HG02623 (cell line): ENCODE measurements around the gene PHF21B.

Experiments
- ATAC-seq: cut with Tn5 transposase; IDR thresholded peaks from one replicate; pipeline ENCODE4 v1.9.1; 2021; ENCODE audit warnings: moderate library complexity; ENCODE audit not compliant: unreplicated experiment

Gene PHF21B

DNA sequence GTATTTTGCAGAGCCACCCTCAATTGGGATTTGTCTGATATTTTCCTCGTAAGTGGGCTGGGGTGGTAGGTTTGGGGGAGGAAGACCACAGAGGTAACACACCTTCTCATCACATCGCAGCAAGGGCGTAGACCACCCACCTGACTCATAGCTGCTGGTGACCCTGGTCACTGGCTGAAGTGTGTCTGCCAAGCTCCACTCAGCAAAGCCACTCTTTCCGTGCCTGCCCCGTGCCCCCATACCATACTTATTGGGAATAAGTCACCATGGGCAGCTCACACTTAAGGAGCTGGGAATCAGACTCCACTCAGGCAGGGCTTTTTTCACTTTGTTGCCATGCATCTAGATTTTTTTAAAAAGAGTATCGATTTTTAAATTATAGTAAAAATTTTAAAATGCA, 111.6 kb downstream of the PHF21B start:
- no peak for ATAC-seq

DNA sequence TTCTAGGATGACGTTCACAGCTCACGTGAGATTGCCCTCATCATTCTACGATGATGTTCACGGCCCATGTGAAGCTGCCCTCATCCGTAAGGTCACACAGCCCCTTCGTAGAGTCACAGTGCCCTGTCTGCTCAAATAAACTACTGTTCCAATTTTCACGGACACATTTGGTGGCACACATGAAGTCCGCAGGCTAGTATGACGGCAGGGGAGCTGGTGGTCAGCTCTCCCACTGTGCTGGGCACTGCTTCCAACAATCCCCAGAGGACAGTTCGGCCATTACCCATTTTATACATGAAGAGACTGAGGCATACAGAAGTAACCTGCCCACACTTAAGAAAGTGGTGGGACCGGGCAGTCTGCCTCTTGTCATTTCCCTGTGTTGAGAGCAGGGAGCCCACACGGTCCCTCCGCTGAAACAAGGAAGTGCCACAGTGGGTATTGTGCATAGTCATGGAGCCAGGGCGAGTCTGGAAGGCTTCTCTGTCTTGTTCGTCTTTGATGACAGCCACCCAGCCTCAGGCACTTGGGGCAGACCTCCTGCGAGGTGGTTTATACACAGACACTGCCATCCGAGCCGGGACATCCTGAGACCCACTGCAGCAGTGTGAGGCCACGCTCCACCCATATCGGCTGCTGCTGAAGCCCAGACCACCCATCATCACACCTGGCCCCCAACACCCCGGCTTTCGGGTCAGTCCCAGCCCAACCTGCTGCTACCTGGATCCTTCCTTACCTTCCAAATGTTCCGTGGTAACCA, 114.3 kb downstream of the PHF21B start:
- ATAC-seq = no peak

DNA sequence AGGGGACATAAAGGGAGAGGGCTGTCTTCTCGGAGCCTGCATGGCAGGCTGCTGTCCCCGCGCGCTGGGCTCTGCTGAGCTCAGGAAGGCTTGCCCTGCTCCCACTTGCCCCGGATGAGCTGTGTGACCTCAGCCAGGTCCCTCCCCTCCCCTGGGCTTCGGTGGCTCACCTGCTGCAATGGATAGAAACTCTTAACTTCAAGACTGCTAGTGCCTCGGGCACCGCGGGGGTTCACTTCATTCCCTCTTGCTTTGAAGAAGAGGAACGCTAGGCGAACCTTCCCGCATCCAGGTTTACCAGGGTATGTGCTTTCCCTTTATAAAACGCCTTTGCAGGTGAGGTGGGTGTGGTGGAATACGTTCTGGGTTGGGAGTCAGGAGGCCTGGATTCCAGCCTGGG, 115.0 kb downstream of the PHF21B start:
- no peak for ATAC-seq

DNA sequence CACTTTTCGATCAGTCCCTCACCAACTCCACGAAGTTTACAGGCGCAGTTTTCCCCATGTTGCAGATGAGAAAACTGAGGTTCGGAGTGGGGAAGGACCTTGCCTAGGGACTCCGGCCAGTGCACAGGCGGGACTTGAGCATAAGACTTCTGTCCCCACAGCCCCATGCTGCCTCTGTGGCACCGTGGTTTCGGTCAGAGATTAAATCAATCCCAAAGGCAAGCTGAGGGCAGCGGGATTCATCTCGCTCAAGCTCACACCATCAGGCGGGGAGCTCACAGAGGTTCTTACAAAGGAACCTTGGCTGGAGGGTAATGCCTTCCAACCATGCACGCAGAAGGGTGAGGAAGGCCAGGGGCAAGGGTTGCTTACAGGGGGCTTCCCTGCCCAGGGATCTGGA, 115.5 kb downstream of the PHF21B start:
- ATAC-seq = no peak

DNA sequence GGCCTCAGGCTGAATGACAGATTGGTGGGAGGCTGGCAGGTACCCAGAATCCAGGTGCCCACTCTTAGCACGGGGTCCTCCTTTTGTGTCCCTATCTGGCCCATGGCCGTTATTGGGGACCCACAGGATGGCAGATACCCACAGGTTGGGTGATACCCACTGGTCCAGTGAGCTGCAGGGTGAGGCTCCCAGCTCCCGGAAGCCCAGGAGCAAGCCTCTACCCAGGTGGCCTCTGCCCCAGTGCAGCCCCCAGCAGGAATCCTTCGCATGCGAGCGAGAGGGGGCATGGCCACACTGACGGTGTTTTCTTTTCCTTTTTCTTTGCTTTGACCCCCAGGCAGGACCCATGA, 116.1 kb downstream of the PHF21B start:
- ATAC-seq = no peak

DNA sequence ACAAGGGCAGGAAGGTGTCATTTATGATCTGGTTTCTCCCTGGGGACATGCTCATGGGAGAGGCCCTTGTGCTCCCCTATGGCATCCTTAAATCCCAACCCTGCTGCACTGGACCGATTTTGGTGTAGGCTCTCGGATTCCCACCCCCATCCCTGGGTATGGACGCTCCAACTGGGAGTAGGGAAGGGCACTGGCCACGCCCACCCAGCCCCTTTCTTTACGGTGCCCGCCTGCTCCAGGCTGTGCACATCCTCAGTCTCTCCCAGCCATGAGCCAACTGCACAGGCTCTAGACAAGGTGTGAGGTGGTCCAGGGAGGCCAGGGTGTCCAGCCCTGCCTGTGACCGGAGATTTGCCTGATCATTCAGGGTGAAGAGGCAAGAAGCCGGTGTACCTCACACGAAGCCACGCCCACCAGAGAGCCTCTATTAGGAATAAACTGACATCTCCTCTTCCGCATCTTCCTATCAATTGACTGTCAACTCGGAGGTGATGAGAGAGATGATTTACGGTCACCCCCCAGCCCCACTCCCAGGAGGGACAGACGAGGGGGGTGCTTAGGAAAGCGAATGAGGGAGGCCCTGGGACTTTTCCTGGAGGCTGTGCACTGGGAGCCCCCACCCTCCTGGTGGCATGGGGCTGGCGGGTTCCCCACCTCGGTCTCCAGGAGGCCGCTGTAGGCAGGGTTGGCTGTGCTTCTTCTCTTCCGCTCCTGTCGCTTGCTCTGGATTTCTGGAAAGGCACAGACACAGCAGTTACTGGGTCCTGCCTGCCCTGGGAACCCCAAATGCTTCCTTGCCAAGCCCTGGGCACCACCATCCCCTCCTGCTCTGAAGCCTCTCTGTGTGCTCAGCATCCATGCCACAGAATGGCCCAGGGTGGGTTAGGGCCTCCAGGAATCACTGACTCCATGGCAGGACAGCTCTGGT, 116.7 kb downstream of the PHF21B start:
- ATAC-seq = no peak

DNA sequence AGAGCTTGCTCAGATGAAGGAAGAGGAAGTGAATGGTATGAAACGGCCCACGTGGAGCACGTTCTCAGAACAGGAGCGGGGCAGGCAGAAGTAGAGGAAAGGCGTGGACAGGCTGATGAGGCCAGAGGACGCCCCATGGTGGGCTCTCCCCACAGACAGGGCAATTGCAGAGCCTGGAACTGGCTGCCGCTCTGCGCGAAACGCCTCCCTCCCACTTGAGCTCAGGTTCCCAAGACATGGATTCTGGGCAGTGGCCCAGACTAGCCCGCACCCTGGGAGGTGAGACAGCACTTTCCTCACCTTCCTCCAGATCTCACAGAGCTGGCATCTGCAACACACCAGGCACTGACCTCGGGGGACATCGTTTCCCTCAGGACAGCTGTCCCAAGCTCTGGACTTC, 117.6 kb downstream of the PHF21B start:
- ATAC-seq = no peak

DNA sequence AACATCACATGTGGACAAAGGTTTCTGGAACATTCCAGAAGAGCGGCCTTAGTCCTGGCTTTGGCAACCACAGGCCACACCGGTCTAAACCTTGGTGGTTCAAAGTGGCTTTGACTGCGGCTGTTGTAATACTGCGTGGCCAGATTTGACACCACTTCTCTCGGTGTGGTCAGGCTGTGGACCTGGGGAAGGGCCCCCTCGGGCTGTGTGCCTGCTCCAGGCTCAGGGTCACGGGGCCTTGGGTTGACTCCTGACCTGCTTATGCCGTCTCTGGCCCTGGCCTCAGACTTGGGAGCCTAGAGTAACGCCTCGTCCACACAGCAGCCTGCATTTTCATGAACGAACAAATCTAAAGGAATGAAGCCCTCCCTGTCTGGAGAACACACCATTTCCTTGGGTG, 118.0 kb downstream of the PHF21B start:
- ATAC-seq = no peak

DNA sequence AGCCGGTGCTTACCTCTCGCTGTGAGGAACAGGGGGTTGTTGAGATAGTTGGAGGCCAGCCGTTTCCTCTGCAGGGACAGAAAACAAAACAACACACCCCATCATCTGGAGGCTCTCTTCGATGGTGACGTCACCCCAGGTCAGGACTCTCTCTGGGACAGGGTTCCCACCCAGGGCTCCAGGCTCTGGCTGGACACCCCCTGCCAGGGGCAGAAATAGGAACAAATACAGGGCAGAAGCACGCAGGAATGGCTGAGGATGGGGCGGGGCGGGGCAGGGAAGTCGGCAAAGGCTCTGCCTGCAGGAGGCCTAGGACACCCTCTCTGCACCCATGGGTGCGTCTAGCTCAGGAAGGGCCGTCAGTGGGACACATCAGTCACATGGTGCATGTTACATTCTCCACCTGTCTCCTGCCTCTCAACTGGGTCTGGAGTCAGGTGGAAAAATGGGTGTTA, 118.5 kb downstream of the PHF21B start:
- ATAC-seq = no peak

DNA sequence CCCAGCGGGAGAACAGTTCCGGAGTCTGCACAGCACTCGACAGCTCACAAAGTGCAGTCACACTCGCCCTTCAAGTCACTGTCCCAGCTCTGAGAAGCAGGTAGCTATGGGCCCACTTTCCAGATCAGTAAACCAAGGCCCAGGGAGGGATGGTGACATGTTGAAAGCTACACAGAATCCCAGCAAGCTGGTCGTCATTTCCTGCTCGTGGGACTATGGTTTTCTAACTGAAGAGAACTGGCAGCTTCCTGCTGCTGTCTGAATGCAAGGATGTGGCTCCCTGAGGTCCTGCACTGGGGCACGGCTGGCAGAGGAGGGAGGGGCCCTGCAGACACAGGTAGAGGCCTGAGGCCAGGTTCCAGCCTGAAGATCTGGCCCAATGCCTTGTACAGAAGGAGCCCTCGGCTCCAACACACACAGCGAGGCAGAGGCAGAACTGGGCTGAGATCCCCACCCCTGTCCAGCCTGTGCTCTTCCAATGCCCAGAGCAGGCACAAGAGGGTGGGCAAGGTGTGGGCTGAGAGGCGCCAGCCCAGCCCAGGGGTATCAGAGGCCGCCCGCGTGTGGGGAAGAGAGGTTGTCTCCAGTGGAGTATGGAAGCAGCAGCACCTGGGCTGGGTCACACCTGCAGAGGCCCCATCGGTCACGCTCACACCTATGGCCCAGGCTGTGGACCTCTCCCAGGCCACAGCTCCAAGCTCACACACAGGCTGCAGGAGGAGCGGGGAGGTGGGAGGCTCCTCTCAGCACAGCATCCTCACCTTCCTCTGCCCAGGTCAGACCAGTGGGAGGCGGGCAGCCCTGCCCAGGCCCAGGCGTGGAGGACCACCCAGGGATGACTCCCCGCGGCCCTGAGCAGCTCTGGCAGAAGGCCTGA, 119.2 kb downstream of the PHF21B start:
- ATAC-seq = no peak

DNA sequence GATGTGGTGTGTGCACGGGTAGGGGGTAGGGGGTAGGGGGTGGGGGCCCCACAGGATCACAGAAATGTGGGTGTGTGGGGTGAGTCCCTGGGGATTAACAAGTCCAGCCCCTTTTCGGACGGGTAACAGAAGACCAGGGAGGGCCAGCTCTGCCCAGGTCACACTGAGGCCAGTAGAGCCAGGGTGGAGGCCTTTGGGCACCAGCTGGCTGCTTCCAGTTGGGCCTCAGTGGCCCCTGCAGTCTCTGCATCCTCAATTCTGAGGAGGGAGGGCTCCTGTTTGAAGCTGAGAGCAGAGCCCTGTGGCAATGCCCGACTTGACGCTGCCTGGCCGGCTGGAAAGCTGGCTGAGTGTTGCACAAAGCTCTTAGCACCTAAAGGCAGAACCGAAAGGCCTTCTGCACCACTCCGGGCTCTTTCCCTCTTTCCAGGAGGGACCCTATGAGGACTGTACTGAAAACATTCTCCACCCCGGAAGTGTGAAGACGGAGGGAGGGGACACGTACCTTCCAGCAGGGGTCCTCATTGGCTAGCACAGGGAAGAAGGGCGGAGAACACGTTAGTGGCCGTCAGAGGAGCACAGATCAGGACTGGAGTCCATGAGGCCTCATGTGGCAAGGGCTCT, 120.4 kb downstream of the PHF21B start:
- no peak for ATAC-seq

DNA sequence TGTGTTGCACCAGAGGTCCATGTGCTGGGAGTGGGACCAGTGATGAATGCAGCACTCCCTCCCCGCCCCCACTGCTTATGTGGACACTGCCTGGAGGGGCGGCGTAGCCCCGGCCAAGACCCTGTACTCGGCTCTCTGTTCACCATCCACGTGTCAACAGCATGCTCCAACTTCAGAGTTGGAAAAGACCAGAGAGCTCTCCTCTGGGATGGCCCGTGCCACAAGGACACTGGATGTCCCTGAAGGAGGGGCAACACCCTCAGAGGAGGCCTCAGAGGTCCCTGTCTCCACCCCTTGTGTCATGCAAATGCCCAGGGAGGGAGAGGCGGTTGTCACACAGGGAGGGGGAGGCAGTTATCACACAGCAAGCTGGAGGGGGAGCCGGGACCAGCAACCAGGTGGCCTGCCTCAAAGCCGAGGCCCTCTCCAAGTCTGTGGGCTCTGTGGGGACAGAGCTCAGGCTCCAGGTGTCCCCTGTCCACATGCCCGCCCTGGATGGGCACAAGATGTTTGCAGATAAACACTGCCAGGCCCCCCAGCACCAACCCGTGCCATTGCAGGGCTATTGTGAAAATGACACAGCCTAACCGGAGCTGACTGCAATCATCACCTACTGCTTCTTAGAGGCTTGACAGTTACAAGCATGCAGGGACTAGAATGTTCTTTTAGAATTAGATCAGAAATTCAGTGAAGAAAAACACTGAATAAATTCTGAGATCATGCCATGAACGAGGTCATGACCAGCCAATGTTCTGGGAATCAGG, 121.1 kb downstream of the PHF21B start:
- no peak for ATAC-seq

DNA sequence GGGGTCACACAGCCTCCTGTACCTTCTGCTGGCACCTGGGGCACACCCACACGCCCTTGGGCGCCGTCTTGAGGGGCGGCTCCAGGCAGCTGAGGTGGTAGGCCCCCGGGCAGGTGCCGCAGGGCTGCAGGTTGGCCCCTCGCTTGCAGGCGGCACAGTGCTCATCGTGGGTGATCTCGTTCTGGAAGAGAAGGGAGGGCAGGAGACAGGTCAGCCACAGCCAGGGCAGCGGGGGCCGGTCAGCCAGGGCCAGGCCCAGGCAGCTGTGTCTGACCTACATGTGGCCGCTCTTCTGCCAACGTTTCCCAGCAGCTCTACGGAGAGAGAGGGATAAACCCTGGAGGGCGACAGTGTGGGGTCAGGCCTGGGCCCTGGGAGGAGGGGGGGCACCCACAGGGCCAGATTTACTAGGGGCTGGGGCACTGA, 121.9 kb downstream of the PHF21B start:
- ATAC-seq = no peak

DNA sequence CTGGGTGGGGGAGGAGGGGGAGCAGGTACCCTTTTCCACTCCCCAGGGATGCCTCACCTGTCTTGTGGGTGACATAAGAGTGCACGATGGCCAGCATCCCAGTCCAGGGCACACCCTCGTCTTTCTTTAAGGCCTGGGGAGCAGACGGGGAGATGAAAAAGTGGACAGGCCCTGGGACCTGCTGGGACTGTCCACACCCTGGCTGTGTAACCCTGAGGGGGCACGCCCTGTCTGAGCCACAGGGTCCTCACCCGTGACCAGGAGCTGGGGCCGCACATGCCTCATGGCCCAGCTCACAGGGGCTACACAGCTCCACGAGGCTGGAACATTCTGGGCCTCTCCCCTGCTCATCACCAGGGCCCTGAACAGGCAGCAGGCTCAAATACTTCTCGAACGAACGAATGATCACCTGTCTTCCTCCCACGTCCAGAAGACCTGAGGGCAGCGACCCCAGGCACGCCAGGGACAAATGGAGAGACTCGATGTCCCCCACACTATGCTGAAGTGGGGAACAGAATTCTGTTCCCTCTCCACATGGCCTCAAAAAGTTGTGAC, 123.9 kb downstream of the PHF21B start:
- no peak for ATAC-seq

DNA sequence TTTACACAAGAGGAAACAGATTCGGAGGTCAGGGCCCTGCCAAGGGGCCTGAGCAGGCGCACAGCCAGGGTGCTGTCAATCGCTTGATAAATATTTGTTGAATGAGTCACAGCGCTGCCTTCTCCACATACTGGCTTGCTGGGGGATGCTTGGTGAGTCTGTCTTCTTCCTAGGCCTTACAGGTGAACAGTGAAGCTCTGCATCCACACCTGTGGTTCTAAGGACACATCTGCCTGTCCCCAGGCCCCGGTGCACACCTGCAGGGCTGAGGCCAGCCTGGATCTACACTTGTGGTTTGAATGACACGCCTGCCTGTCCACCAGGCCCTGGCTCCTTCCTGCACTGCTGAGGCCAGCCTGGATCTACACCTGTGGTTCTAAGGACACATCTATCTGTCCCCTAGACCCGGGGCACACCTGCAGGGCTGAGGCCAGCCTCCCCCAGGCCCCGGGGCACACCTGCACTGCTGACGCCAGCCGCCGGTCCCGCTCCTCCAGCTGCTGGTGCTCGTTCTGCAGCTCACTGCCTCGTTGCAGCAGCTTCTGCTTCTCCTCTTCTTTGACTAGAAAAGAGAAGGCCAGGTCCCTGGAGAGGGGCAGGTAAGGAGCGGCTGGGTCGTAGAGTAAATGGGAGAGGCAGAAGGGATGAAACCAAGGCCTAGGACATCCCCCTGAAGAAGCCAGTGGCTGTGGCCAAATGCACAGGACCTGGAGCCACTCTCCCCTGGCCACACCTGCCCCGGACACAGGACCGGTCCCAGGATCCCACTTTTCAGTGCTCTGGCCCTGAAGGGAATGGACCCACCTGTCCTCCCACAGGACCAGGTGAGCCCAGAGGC, 124.6 kb downstream of the PHF21B start:
- no peak for ATAC-seq

DNA sequence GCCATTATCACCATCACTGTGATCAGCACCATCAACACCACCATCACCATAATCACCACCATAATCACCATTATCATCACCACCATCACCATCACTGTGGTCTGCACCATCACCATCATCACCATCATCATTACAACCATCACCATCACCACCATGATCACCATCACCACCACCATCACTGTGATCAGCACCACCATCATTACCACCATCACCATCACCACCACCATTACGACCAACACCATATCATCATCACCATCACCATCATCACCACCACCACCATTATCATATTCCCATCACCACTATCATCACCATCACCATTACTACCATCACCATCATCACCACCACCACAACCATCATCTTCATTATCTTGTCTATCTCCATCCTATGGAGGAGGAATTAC, 125.2 kb downstream of the PHF21B start:
- no peak for ATAC-seq

DNA sequence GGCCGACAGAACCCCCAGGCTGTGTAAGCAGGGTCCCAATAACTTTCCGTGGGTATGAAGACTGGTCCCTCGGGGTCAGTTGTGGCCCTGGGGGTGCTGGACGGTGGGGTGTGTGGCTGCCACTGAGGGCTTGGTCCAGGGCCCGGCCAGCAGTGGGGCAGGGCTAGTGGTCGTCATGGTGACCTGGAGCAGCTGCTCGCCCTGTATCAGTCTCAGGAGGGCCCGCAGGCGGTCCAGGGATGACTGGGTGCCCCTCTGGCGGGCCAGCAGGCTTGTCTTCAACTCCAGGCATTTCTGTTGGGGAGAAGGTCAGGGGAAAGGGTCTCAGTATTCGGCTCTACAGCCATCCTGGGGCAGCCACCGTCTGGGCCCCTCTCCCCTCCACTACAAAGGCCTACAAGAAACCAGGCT, 126.8 kb downstream of the PHF21B start:
- ATAC-seq = no peak

DNA sequence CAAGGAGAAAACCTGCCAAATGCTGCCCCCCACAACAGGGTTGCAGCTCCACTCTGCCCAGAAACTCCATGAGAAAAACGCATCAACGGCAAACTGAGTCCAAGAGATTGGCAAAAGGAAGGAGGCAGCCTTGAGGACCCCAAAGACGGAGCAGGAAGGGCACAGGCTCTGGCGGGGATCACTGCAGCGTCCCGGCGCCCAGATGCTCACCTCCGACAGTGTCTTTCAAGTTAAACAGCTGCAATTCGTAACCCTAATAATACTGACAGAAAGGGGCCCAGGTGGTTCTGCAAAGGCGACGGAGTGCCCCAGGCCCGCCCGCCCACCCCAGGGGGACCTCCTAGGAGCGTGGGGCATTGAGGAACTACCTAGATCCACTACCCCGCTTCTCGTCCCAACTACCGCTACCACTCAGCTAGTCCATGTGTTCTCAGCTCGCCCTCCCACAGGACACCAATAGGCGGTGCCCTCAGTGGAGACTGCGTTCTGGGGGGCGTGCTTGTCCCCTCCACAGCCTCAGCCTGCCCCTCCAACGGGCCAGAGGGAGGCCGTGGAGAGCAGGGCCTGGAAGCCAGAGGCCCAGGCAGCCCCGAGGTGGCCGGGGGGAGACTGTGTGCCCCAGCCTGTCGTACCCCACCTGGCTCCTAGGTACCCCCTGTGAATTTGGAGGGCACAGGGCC, 127.4 kb downstream of the PHF21B start:
- ATAC-seq = no peak
